ENCODE measurements around the gene CWC25. TPM values are rescaled to one million over a fixed set of nuclear protein-coding genes. Genes with fewer than 3 reads are reported as not detected.

Gene CWC25
- total and polyA plus RNA-seq, 9 of the 15 experiments (the other 6 are each of a cell fraction or from before 2014, with no cell fraction given) = 16.5 to 27.4 (median 23.0) TPM

DNA sequence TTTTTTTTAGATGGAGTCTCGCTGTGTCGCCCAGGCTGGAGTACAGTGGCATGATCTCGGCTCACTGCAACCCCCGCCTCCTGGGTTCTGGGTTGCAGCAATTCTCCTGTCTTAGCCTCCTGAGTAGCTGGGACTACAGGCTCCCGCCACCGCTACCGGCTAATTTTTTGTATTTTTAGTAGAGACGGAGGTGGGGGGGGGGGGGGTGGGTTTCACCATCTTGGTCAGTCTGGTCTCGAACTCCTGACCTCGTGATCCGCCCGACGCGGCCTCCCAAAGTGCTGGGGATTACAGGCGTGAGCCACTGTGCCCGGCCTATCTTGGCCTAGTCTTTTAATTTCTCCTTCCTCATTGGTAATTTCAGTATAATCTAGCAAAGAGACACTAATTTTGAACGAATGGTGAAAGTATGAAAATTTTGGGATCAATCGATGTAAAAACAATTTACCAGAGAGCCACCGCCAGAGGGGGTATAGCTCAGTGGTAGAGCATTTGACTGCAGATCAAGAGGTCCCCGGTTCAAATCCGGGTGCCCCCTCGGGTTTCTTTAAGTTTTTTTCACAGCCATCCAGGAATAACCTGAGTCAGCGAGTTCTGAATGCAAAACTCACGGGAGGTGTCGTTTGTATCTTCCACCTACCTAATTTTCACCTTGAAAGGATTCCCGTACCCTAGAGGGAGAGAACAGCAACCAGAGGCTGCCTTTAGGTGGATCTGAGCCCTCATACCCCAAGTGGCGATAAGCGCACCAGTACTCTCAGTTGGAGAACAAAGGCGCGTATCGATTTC, 42.3 kb upstream of the CWC25 start (continued):
- TF ChIP-seq, protein P1, sequence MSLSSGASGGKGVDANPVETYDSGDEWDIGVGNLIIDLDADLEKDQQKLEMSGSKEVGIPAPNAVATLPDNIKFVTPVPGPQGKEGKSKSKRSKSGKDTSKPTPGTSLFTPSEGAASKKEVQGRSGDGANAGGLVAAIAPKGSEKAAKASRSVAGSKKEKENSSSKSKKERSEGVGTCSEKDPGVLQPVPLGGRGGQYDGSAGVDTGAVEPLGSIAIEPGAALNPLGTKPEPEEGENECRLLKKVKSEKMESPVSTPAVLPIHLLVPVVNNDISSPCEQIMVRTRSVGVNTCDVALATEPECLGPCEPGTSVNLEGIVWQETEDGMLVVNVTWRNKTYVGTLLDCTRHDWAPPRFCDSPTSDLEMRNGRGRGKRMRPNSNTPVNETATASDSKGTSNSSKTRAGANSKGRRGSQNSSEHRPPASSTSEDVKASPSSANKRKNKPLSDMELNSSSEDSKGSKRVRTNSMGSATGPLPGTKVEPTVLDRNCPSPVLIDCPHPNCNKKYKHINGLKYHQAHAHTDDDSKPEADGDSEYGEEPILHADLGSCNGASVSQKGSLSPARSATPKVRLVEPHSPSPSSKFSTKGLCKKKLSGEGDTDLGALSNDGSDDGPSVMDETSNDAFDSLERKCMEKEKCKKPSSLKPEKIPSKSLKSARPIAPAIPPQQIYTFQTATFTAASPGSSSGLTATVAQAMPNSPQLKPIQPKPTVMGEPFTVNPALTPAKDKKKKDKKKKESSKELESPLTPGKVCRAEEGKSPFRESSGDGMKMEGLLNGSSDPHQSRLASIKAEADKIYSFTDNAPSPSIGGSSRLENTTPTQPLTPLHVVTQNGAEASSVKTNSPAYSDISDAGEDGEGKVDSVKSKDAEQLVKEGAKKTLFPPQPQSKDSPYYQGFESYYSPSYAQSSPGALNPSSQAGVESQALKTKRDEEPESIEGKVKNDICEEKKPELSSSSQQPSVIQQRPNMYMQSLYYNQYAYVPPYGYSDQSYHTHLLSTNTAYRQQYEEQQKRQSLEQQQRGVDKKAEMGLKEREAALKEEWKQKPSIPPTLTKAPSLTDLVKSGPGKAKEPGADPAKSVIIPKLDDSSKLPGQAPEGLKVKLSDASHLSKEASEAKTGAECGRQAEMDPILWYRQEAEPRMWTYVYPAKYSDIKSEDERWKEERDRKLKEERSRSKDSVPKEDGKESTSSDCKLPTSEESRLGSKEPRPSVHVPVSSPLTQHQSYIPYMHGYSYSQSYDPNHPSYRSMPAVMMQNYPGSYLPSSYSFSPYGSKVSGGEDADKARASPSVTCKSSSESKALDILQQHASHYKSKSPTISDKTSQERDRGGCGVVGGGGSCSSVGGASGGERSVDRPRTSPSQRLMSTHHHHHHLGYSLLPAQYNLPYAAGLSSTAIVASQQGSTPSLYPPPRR (CRISPR knock-in tag; IDR thresholded peaks at IDR 0.05; ENCODE audit: borderline replicate concordance) = no peak
- TF ChIP-seq, protein P2, sequence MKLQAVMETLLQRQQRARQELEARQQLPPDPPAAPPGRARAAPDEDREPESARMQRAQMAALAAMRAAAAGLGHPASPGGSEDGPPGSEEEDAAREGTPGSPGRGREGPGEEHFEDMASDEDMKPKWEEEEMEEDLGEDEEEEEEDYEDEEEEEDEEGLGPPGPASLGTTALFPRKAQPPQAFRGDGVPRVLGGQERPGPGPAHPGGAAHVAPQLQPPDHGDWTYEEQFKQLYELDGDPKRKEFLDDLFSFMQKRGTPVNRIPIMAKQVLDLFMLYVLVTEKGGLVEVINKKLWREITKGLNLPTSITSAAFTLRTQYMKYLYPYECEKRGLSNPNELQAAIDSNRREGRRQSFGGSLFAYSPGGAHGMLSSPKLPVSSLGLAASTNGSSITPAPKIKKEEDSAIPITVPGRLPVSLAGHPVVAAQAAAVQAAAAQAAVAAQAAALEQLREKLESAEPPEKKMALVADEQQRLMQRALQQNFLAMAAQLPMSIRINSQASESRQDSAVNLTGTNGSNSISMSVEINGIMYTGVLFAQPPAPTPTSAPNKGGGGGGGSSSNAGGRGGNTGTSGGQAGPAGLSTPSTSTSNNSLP (IDR thresholded peaks at IDR 0.05; ENCODE audit: borderline replicate concordance, low read depth, low read length) = peak; percentile 26; the same call in 1 of the 2 replicates
- TF ChIP-seq, protein P3, sequence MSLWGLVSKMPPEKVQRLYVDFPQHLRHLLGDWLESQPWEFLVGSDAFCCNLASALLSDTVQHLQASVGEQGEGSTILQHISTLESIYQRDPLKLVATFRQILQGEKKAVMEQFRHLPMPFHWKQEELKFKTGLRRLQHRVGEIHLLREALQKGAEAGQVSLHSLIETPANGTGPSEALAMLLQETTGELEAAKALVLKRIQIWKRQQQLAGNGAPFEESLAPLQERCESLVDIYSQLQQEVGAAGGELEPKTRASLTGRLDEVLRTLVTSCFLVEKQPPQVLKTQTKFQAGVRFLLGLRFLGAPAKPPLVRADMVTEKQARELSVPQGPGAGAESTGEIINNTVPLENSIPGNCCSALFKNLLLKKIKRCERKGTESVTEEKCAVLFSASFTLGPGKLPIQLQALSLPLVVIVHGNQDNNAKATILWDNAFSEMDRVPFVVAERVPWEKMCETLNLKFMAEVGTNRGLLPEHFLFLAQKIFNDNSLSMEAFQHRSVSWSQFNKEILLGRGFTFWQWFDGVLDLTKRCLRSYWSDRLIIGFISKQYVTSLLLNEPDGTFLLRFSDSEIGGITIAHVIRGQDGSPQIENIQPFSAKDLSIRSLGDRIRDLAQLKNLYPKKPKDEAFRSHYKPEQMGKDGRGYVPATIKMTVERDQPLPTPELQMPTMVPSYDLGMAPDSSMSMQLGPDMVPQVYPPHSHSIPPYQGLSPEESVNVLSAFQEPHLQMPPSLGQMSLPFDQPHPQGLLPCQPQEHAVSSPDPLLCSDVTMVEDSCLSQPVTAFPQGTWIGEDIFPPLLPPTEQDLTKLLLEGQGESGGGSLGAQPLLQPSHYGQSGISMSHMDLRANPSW (CRISPR knock-in tag; IDR thresholded peaks at IDR 0.05) = no peak
- TF ChIP-seq CBX1 (IDR thresholded peaks at IDR 0.05; ENCODE audit: low read depth) (no peak), CREM (IDR thresholded peaks at IDR 0.05; ENCODE audit: low read depth) (no peak), CXXC5 (CRISPR knock-in tag; IDR thresholded peaks at IDR 0.05) (peak; percentile 59), GATAD2A (IDR thresholded peaks at IDR 0.05) (no peak; the same call in 1 of the 2 replicates), NR4A1 (CRISPR knock-in tag; IDR thresholded peaks at IDR 0.05) (no peak), NR4A1 (tag; IDR thresholded peaks at IDR 0.05) (no peak), SREBF2 (CRISPR knock-in tag; IDR thresholded peaks at IDR 0.05) (no peak), IFI16 (CRISPR knock-in tag; IDR thresholded peaks at IDR 0.05) (no peak)
- TF ChIP-seq, protein P4, sequence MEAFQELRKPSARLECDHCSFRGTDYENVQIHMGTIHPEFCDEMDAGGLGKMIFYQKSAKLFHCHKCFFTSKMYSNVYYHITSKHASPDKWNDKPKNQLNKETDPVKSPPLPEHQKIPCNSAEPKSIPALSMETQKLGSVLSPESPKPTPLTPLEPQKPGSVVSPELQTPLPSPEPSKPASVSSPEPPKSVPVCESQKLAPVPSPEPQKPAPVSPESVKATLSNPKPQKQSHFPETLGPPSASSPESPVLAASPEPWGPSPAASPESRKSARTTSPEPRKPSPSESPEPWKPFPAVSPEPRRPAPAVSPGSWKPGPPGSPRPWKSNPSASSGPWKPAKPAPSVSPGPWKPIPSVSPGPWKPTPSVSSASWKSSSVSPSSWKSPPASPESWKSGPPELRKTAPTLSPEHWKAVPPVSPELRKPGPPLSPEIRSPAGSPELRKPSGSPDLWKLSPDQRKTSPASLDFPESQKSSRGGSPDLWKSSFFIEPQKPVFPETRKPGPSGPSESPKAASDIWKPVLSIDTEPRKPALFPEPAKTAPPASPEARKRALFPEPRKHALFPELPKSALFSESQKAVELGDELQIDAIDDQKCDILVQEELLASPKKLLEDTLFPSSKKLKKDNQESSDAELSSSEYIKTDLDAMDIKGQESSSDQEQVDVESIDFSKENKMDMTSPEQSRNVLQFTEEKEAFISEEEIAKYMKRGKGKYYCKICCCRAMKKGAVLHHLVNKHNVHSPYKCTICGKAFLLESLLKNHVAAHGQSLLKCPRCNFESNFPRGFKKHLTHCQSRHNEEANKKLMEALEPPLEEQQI (IDR thresholded peaks at IDR 0.05) = peak; percentile 86; the same call in 1 of the 2 replicates
- TF ChIP-seq, protein P5, sequence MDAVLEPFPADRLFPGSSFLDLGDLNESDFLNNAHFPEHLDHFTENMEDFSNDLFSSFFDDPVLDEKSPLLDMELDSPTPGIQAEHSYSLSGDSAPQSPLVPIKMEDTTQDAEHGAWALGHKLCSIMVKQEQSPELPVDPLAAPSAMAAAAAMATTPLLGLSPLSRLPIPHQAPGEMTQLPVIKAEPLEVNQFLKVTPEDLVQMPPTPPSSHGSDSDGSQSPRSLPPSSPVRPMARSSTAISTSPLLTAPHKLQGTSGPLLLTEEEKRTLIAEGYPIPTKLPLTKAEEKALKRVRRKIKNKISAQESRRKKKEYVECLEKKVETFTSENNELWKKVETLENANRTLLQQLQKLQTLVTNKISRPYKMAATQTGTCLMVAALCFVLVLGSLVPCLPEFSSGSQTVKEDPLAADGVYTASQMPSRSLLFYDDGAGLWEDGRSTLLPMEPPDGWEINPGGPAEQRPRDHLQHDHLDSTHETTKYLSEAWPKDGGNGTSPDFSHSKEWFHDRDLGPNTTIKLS (IDR thresholded peaks at IDR 0.05; ENCODE audit: borderline replicate concordance, low read depth) = 0 out of 2 replicates have a peak, but pooled peaks have one; percentile 26

All from K562 (cell line).